ENCODE results near the gene CA10.

Gene CA10

DNA sequence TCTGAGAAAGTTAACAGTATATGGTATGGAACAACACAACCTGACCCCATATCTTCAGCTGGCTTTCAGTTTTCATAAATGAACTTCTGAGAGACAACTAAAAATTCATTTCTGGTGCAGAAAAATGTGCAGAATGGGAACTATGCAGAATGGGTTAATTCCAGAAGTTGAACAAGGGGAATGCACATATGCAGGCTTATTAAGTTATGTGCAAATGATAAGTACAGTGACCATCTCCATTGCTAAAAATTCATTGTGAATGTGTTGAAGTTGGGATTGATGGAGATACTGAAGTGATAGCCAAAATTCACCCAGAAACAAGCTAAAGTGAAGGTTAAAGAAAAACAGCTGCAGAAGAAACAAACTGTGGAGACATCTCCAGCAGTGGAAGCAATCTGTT is 315.8 kb downstream of the CA10 start:
- Histone ChIP-seq H3K36me3 (ENCODE audit: control insufficient read depth, insufficient read depth, low read length) (no peaks in the 10 kb centered on the region), H3K4me3 (ENCODE audit: low read length) (no peak overlapping the region), H3K9me3 (ENCODE audit: control insufficient read depth, low read length) (no peaks in the 10 kb centered on the region), H3K9ac (ENCODE audit: low read length) (no peak overlapping the region), H3K27me3 (ENCODE audit: control insufficient read depth, insufficient read depth, low read length) (no peaks in the 10 kb centered on the region), H3K4me1 (ENCODE audit: control insufficient read depth, insufficient read depth, low read length) (no peaks in the 10 kb centered on the region)

DNA sequence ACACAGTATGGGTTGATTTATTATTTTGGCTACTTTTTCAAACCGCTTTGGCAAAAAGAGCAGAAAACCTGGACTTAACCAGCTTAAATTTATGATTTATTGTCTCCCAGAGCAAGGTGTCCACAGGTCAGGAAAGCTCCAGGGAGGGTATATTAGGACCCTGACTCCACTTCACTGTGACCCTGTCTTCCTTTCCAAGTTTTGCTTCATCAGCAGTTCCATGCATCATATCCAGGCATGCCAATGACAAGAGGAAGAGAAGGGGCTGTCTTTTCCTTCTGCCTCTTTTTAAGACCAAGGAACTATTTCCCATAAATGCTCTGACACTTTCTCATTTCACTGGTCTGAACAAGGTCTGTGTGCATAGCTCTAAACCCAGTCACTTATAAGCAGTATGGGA is 316.8 kb downstream of the CA10 start:
- Histone ChIP-seq H3K36me3 (ENCODE audit: control insufficient read depth, insufficient read depth, low read length) (no peaks in the 10 kb centered on the region), H3K4me1 (ENCODE audit: control insufficient read depth, insufficient read depth, low read length) (no peaks in the 10 kb centered on the region), H3K4me3 (ENCODE audit: low read length) (no peak overlapping the region), H3K27me3 (ENCODE audit: control insufficient read depth, insufficient read depth, low read length) (no peaks in the 10 kb centered on the region), H3K9ac (ENCODE audit: low read length) (no peak overlapping the region), H3K9me3 (ENCODE audit: control insufficient read depth, low read length) (no peaks in the 10 kb centered on the region)

DNA sequence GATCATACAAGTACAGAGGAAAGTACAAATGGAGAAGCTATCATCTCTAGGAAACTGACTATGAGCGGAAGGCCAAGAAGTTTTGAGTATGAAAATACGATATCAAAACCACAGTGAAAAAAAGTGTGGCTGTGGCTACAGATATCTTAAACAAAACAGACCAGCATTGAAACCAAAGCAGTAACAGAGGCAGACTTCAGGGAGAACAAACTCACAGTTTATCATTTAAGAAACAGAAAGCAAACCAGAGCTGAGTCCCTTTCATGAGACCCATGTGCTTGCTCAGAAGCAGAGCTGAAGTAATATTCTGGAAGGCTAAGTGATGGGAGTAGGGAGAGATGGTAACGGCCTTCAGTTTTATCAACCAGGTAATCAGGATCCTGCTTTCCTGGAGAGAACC is 317.8 kb downstream of the CA10 start:
- Histone ChIP-seq H3K4me1 (ENCODE audit: control insufficient read depth, insufficient read depth, low read length) (no peaks in the 10 kb centered on the region), H3K9ac (ENCODE audit: low read length) (no peak overlapping the region), H3K27me3 (ENCODE audit: control insufficient read depth, insufficient read depth, low read length) (no peaks in the 10 kb centered on the region), H3K9me3 (ENCODE audit: control insufficient read depth, low read length) (no peaks in the 10 kb centered on the region), H3K36me3 (ENCODE audit: control insufficient read depth, insufficient read depth, low read length) (no peaks in the 10 kb centered on the region), H3K4me3 (ENCODE audit: low read length) (no peak overlapping the region)

DNA sequence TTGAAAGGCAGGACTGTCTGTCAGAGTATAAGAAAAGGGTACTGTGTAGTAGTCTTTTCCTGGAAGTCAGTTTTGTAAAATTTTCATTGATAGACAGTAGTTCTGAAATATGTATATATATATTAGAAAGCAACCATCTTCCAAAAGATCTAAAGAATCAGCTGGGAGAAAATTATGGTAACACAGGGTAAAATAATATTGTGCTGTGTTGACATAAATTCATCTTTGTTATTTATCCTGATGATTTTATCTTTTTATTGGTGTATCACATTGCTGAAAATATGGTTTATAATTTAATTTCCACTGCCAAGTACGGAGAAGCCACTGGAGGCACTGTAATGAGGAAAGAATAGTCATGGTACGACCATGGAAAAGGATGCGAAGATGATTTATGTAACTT is 324.9 kb downstream of the CA10 start:
- no peaks in the 10 kb centered on the region for H3K36me3 ChIP-seq (ENCODE audit: control insufficient read depth, insufficient read depth, low read length)
- no peaks in the 10 kb centered on the region for H3K27me3 ChIP-seq (ENCODE audit: control insufficient read depth, insufficient read depth, low read length)
- H3K9ac ChIP-seq (ENCODE audit: low read length): no peak overlapping the region
- H3K4me3 ChIP-seq (ENCODE audit: low read length): no peak overlapping the region
- no peaks in the 10 kb centered on the region for H3K9me3 ChIP-seq (ENCODE audit: control insufficient read depth, low read length)
- no peaks in the 10 kb centered on the region for H3K4me1 ChIP-seq (ENCODE audit: control insufficient read depth, insufficient read depth, low read length)

DNA sequence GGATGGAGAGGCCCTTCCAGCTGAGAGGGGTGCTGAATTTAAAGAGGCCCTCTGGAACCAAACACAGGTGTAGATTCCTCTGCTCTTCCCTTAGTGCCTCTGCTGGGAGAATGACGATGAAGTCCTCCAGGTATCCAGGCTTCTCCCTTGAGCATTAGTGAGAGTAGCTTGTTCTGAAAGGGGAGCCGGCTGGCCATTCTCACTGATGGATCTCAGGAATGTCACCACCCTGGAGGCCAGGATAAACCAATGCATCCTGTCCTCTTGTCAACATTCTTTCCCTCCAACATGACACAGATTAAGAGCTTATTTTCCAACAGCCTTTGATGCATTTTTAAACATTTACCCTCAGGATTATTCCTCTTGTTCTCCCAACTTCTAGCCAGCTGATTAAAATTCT is 325.5 kb downstream of the CA10 start:
- Histone ChIP-seq H3K4me1 (ENCODE audit: control insufficient read depth, insufficient read depth, low read length) (no peaks in the 10 kb centered on the region), H3K9me3 (ENCODE audit: control insufficient read depth, low read length) (no peaks in the 10 kb centered on the region), H3K36me3 (ENCODE audit: control insufficient read depth, insufficient read depth, low read length) (no peaks in the 10 kb centered on the region), H3K9ac (ENCODE audit: low read length) (no peak overlapping the region), H3K4me3 (ENCODE audit: low read length) (no peak overlapping the region), H3K27me3 (ENCODE audit: control insufficient read depth, insufficient read depth, low read length) (no peaks in the 10 kb centered on the region)

DNA sequence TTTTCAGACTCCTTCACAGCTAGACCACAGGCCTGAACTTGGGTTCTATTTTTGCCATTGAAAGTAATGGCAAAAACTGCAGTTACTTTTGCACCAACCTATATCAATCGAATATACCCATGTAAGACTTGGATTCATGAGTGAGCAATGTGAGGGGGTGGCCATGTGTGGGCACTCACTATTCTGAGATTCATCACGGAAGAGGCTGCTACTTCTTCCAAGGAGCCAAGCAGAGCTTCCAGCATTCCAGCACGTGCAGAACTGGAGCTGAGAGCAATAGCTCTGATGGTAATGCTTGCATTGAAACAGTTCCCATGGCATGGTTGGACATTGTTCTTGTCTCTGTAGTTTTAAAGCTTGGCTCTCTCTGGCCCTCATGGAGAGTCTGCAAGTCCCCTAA is 327.6 kb downstream of the CA10 start:
- no peak overlapping the region for H3K9ac ChIP-seq (ENCODE audit: low read length)
- H3K36me3 ChIP-seq (ENCODE audit: control insufficient read depth, insufficient read depth, low read length): no peaks in the 10 kb centered on the region
- no peaks in the 10 kb centered on the region for H3K4me1 ChIP-seq (ENCODE audit: control insufficient read depth, insufficient read depth, low read length)
- no peak overlapping the region for H3K4me3 ChIP-seq (ENCODE audit: low read length)
- no peaks in the 10 kb centered on the region for H3K27me3 ChIP-seq (ENCODE audit: control insufficient read depth, insufficient read depth, low read length)
- no peaks in the 10 kb centered on the region for H3K9me3 ChIP-seq (ENCODE audit: control insufficient read depth, low read length)

DNA sequence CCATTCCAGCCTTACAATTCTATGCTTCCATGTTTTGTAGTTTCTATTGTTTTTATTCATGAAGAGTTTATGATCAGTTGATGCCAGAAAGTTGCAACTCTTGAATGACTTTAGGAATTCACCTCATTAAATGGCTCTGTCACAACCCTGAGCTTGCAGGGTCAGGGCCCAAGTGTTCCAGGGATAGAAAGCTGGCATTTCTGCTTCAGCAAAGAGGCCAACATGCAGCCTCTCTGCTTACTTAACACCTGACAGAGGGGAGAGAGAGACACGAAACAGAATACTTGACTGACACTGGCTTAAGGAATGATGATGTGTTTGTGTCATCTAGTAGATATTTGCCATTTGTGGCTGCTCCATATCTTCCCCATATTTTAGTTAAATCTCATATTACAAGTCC is 328.1 kb downstream of the CA10 start:
- Histone ChIP-seq H3K36me3 (ENCODE audit: control insufficient read depth, insufficient read depth, low read length) (no peaks in the 10 kb centered on the region), H3K4me3 (ENCODE audit: low read length) (no peak overlapping the region), H3K27me3 (ENCODE audit: control insufficient read depth, insufficient read depth, low read length) (no peaks in the 10 kb centered on the region), H3K9ac (ENCODE audit: low read length) (no peak overlapping the region), H3K4me1 (ENCODE audit: control insufficient read depth, insufficient read depth, low read length) (no peaks in the 10 kb centered on the region), H3K9me3 (ENCODE audit: control insufficient read depth, low read length) (no peaks in the 10 kb centered on the region)

DNA sequence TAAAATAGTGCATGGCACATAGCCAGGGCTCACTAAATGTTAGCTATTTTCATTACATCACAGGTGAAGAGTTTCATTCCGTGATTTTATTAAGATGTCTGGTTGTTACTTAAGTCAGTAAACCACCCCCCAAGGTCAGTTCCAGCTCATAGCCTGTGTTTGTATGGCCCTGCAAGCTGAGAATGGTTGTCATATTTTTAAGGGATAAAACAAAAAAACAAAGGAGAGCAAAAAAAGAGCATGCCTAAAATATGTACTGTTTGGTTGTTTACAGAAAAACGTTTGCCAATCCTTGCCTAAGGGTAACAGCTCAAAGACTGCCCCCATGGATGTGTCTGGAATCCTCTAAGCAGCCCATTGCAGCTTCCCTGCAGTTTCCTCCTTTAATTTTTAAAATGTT is 329.6 kb downstream of the CA10 start:
- no peak overlapping the region for H3K9ac ChIP-seq (ENCODE audit: low read length)
- H3K4me1 ChIP-seq (ENCODE audit: control insufficient read depth, insufficient read depth, low read length): no peaks in the 10 kb centered on the region
- no peaks in the 10 kb centered on the region for H3K27me3 ChIP-seq (ENCODE audit: control insufficient read depth, insufficient read depth, low read length)
- no peaks in the 10 kb centered on the region for H3K36me3 ChIP-seq (ENCODE audit: control insufficient read depth, insufficient read depth, low read length)
- H3K4me3 ChIP-seq (ENCODE audit: low read length): no peak overlapping the region
- H3K9me3 ChIP-seq (ENCODE audit: control insufficient read depth, low read length): no peaks in the 10 kb centered on the region

DNA sequence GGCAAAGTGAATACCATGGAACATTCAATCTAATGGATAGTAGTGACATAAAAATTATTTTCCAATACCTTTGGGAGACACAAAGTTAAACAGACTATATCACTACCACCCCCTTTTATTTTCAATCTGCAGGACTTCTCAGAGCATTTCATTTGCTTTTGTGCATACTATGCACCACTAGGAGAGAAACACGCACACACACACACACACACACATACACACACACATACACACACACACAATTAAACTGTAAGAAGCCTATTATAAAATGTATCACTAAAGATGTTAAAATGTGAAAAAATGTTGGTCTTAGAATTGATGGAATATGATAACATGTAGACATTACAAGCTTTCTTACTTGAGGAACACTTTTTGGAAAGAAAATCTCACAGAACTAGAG is 331.4 kb downstream of the CA10 start:
- Histone ChIP-seq H3K9ac (ENCODE audit: low read length) (no peak overlapping the region), H3K4me3 (ENCODE audit: low read length) (no peak overlapping the region), H3K9me3 (ENCODE audit: control insufficient read depth, low read length) (no peaks in the 10 kb centered on the region), H3K27me3 (ENCODE audit: control insufficient read depth, insufficient read depth, low read length) (no peaks in the 10 kb centered on the region), H3K36me3 (ENCODE audit: control insufficient read depth, insufficient read depth, low read length) (no peaks in the 10 kb centered on the region), H3K4me1 (ENCODE audit: control insufficient read depth, insufficient read depth, low read length) (no peaks in the 10 kb centered on the region)

DNA sequence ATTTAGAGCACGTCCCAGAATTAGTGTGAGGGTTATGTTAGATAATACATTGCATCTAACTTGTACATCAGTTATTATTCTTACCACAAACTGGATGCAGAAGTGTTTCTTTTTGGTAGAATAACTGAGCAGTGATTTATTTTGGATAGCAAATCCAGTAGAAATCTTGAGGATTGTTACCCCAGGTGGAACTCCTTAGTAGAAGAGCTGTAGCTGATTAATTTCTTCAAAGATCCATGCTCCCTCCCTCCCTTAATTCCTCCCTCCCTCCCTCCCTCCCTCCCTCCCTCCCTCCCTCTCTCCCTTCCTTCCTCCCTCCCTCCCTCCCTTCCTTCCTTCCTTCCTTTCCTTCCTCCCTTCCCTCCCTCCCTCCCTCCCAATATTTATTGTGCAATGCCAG is 337.7 kb downstream of the CA10 start:
- H3K4me1 ChIP-seq (ENCODE audit: control insufficient read depth, insufficient read depth, low read length): no peaks in the 10 kb centered on the region
- H3K9ac ChIP-seq (ENCODE audit: low read length): no peak overlapping the region
- H3K36me3 ChIP-seq (ENCODE audit: control insufficient read depth, insufficient read depth, low read length): no peaks in the 10 kb centered on the region
- H3K4me3 ChIP-seq (ENCODE audit: low read length): no peak overlapping the region
- no peaks in the 10 kb centered on the region for H3K9me3 ChIP-seq (ENCODE audit: control insufficient read depth, low read length)
- H3K27me3 ChIP-seq (ENCODE audit: control insufficient read depth, insufficient read depth, low read length): no peaks in the 10 kb centered on the region

DNA sequence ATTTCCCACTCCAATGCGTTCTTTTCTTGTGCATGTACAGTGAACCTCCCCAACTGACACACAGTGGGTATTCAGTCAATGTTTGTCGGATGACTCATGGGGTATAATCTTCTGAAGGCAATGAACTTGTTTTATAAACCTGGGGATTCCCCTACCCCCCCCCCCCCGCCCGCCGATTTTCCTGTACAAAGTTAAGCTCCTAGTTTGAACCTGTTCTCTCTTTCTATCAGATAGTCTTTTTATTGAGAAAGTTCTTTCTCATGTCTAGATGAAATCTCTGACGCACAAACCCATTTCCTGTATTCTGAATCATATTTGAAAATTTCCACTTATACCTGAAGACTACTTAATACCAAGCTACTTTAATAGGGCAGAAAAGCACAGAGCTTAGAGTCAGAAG is 338.3 kb downstream of the CA10 start:
- no peaks in the 10 kb centered on the region for H3K36me3 ChIP-seq (ENCODE audit: control insufficient read depth, insufficient read depth, low read length)
- no peak overlapping the region for H3K9ac ChIP-seq (ENCODE audit: low read length)
- no peaks in the 10 kb centered on the region for H3K4me1 ChIP-seq (ENCODE audit: control insufficient read depth, insufficient read depth, low read length)
- no peaks in the 10 kb centered on the region for H3K9me3 ChIP-seq (ENCODE audit: control insufficient read depth, low read length)
- no peaks in the 10 kb centered on the region for H3K27me3 ChIP-seq (ENCODE audit: control insufficient read depth, insufficient read depth, low read length)
- H3K4me3 ChIP-seq (ENCODE audit: low read length): no peak overlapping the region

DNA sequence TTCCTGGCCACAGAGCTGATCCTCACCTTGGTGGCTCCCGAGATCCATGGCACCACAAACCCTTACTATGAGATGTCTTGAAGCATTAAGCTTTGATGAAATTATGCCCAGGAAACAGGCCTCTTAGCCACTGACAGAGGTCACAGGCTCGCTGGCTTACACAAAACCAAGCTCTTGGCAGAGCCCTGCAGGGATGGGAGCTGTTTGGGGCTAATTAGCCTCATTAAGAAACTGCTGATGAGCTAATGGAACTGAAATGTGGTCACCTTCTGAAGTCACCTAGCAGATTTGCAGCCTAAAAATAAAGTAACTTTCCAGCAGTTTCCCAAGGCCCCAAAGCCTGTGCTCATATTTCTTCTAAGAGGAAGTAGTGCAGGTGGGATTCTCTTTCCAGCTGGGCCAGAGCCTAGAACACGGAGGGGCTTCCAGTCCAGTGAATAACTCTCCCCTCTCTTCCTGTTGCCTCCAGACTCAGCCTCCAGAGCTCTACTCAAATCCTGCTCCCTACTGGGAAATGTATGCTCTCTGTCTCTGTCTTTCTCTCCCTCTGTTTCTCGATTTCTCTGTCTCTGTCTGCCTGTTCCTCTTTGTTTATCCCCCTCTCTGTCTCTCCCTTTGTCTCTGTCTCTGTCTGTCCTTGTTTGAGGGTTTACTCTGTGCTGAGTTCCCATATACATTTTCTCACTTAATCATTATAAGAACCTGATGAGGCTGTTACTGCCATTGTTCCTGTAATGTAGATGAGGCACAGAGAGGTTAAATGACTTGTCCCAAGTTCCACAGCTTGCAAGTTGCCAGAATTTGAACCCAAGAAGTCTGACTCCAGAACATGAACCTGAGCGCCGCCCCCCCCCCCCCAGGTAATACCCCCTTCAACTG is 338.9 kb downstream of the CA10 start:
- no peaks in the 10 kb centered on the region for H3K36me3 ChIP-seq (ENCODE audit: control insufficient read depth, insufficient read depth, low read length)
- no peaks in the 10 kb centered on the region for H3K27me3 ChIP-seq (ENCODE audit: control insufficient read depth, insufficient read depth, low read length)
- no peak overlapping the region for H3K4me3 ChIP-seq (ENCODE audit: low read length)
- no peaks in the 10 kb centered on the region for H3K9me3 ChIP-seq (ENCODE audit: control insufficient read depth, low read length)
- no peaks in the 10 kb centered on the region for H3K4me1 ChIP-seq (ENCODE audit: control insufficient read depth, insufficient read depth, low read length)
- no peak overlapping the region for H3K9ac ChIP-seq (ENCODE audit: low read length)

DNA sequence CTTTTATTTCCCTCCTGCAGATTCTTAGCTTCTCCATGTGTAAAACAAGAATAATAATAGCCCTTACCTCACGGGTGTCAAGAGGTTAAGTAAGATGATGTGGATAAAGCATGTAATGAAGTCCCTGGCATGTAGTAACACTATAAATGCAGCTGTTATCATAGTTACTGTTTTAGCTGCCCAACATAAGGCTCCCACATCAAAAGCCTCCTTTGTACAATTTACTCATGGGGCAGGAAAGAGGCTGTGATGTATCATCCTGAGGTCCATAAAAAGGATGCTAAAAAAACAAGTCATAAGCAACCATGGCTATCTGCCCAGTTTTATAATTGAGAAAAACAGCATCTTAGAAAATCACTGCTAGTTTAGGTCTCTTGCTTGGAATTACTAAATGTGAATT is 339.7 kb downstream of the CA10 start:
- Histone ChIP-seq H3K4me3 (ENCODE audit: low read length) (no peak overlapping the region), H3K4me1 (ENCODE audit: control insufficient read depth, insufficient read depth, low read length) (no peaks in the 10 kb centered on the region), H3K9ac (ENCODE audit: low read length) (no peak overlapping the region), H3K27me3 (ENCODE audit: control insufficient read depth, insufficient read depth, low read length) (no peaks in the 10 kb centered on the region), H3K36me3 (ENCODE audit: control insufficient read depth, insufficient read depth, low read length) (no peaks in the 10 kb centered on the region), H3K9me3 (ENCODE audit: control insufficient read depth, low read length) (no peaks in the 10 kb centered on the region)

All from mucosa of stomach (tissue), 1 donor.